A673 (cell line): ENCODE data around the gene STAT5B. TPM values are rescaled to one million over a fixed set of nuclear protein-coding genes. Genes with fewer than 3 reads are reported as not detected.
"Not testable (repeated sequence)": the region's sequence is repeated elsewhere in the genome, so short reads cannot be mapped to it uniquely, and the experiment has no call there.

Experiments used
- BruUV-seq: library from RNA; stranded (reverse); fragments of 400-500 nt; replicated peaks from 2 replicates; lab custom pipeline; 2021; lab: Mats Ljungman, UMichigan
- CTCF ChIA-PET: fragments of 300-600 bp; sonication (Branson Sonifier 250); formaldehyde crosslinking; loops from one replicate; lab custom pipeline; 2022; ENCODE audit warnings: antibody characterized with exemption; lab: Charles Lee
- POLR2A ChIA-PET: fragments of 300-600 bp; sonication (Branson Sonifier 250); formaldehyde crosslinking; loops from one replicate; lab custom pipeline; 2022; ENCODE audit warnings: antibody characterized with exemption; ENCODE audit not compliant: low non-redundant PET; lab: Charles Lee
- DNase-seq: peaks from one replicate; pipeline ENCODE4 v3.0.0-alpha.2; 2015; ENCODE audit warnings: low spot score
- H3K27ac ChIP-seq: fragments of 200-600 bp; sonication (generic); 2 replicates; pipeline ENCODE4 v1.5.1; 2016; ENCODE audit warnings: mixed run types, low read depth, mild to moderate bottlenecking, mixed read lengths, antibody characterized with exemption, low read length; ENCODE audit not compliant: poor library complexity, severe bottlenecking
- H3K27me3 ChIP-seq: fragments of 200-600 bp; sonication (generic); replicated peaks from 2 replicates; pipeline ENCODE4 v1.6.1; 2017; ENCODE audit warnings: mixed run types, low read depth, mild to moderate bottlenecking, mixed read lengths, antibody characterized with exemption, low read length; ENCODE audit not compliant: insufficient read depth, poor library complexity
- H3K36me3 ChIP-seq: fragments of 200-600 bp; sonication (generic); 2 replicates; pipeline ENCODE4 v1.6.1; 2016; ENCODE audit warnings: mixed run types, mild to moderate bottlenecking, mixed read lengths, antibody characterized with exemption, low read length; ENCODE audit not compliant: insufficient read depth, poor library complexity, severe bottlenecking
- H3K4me1 ChIP-seq: fragments of 200-600 bp; sonication (generic); 2 replicates; pipeline ENCODE4 v1.6.1; 2017; ENCODE audit warnings: mixed run types, mild to moderate bottlenecking, mixed read lengths, antibody characterized with exemption, low read length; ENCODE audit not compliant: insufficient read depth, poor library complexity, severe bottlenecking
- H3K4me3 ChIP-seq: fragments of 200-600 bp; sonication (generic); 2 replicates; pipeline ENCODE4 v1.5.1; 2016; ENCODE audit warnings: low read depth, mixed run types, mild to moderate bottlenecking, mixed read lengths, low read length; ENCODE audit not compliant: poor library complexity, severe bottlenecking
- H3K9me3 ChIP-seq: fragments of 200-600 bp; sonication (generic); 2 replicates; pipeline ENCODE4 v1.6.1; 2016; ENCODE audit warnings: mixed run types, low read depth, mild to moderate bottlenecking, mixed read lengths, antibody characterized with exemption, low read length; ENCODE audit not compliant: poor library complexity, severe bottlenecking
- EZH2 ChIP-seq: fragments of 200-600 bp; sonication (generic); IDR thresholded peaks from 2 replicates; pipeline ENCODE4 v1.6.1; 2017; ENCODE audit warnings: borderline replicate concordance, low read depth, mild to moderate bottlenecking, mixed read lengths, antibody characterized with exemption, low read length; ENCODE audit not compliant: poor library complexity, severe bottlenecking
- intact Hi-C: fragments of 100-400 bp; cut with micrococcal nuclease; formaldehyde crosslinking; loops from one replicate; pipeline ENCODE4 v1.10.0; 2022; ENCODE audit not compliant: unreplicated experiment
- total RNA-seq: library from RNA; stranded (reverse); gene quantifications from 2 replicates; pipeline ENCODE4 v1.2.3, GENCODE V29; 2021
- TF ChIP-seq, protein P1 (sequence below): fragments of 300-800, 200-600 bp; sonication (generic); conservative IDR thresholded peaks from 2 replicates; pipeline ENCODE4 v1.5.1; 2017; ENCODE audit warnings: low read depth, mild to moderate bottlenecking, antibody characterized with exemption, low read length, moderate library complexity, mixed read lengths

Gene STAT5B
- total RNA-seq, 1 experiment from 2014 or later, result 11.2 TPM

DNA sequence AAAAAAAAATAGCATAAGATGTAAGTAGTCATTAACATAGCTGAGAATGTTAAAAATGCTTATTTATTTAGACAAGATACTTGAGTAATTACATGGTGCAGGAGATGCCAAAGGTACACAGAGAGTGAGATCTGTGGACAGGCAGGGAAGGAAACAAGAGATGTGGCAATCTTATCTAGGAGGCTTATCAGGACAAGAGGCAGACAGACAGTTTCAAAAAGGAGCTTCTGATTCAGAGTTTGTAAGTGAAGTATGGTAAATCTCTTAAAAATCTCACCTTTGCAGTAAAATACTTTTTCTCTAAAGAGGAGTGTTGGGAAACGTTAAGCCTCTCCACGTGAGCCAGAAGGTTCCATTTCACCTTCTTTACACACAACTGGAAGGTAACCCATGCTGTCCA is 62.0 kb downstream of the STAT5B start:
- Histone ChIP-seq H3K4me3 (no peak overlapping the region), H3K4me1 (no peaks in the 10 kb centered on the region), H3K36me3 (no peaks in the 10 kb centered on the region), H3K9me3 (no peaks in the 10 kb centered on the region), H3K27ac (no peak overlapping the region), H3K27me3 (no peaks in the 10 kb centered on the region)
- TF ChIP-seq EZH2, result no peak
- TF ChIP-seq, protein P1, sequence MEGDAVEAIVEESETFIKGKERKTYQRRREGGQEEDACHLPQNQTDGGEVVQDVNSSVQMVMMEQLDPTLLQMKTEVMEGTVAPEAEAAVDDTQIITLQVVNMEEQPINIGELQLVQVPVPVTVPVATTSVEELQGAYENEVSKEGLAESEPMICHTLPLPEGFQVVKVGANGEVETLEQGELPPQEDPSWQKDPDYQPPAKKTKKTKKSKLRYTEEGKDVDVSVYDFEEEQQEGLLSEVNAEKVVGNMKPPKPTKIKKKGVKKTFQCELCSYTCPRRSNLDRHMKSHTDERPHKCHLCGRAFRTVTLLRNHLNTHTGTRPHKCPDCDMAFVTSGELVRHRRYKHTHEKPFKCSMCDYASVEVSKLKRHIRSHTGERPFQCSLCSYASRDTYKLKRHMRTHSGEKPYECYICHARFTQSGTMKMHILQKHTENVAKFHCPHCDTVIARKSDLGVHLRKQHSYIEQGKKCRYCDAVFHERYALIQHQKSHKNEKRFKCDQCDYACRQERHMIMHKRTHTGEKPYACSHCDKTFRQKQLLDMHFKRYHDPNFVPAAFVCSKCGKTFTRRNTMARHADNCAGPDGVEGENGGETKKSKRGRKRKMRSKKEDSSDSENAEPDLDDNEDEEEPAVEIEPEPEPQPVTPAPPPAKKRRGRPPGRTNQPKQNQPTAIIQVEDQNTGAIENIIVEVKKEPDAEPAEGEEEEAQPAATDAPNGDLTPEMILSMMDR, result no peak
- ChIA-PET CTCF (interaction anchor here (0.5 kb wide), 1 partner anchor 215 kb away, joined by 3 read pairs; no protein-coding TSS in a partner anchor), POLR2A (no interaction called here)
- no peak for DNase-seq
- intact Hi-C loops, result no loop called here
- no TSS peak for BruUV-seq

DNA sequence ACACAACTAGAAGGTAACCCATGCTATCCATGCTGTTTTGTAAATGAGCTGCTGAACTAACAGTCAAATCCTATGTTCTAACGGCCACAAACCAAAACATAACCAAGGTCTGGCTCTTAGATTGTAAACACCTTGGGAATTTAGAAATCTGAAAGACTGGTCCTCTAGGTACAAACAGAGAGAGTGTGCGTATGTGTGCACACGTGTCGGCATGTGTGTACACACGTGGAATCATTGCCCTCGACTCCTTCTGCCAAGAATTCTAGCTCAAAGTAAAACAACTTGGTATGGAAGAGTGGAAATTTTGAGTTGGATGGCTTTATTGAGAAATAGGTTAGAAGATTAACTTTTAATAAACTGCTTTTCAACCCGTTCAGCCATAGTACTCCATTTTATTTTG is 63.8 kb downstream of the STAT5B start:
- no peaks in the 10 kb centered on the region for H3K36me3 ChIP-seq
- H3K27me3 ChIP-seq, result no peaks in the 10 kb centered on the region
- no peak overlapping the region for H3K4me3 ChIP-seq
- ChIA-PET POLR2A (no interaction called here), CTCF (no interaction called here)
- no peaks in the 10 kb centered on the region for H3K9me3 ChIP-seq
- no peak for DNase-seq
- intact Hi-C loops, result no loop called here
- H3K27ac ChIP-seq, result no peak overlapping the region
- H3K4me1 ChIP-seq, result no peaks in the 10 kb centered on the region
- no TSS peak for BruUV-seq
- TF ChIP-seq, protein P1, result no peak
- no peak for TF ChIP-seq EZH2

DNA sequence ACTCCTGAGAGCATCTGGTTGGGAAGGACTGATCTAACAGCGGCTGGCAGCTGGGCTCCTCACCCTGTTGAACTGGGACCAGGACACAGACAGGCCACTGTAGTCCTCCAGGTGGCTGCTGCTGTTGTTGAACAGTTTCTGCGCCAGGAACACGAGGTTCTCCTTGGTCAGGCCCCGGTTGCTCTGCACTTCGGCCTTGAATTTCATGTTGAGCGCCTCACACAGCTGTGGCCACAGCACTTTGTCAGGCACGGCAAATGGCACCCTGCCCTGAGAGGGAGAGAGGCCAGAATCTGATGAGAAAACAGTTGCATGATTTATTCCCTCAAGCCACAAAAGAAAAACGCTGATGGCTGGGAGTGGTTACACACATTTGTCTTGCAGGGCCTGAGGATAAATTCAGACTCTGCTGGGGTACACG is 64.3 kb downstream of the STAT5B start:
- BruUV-seq, POLR2A ChIA-PET, DNase-seq, H3K9me3 ChIP-seq, intact Hi-C loops, H3K4me1 ChIP-seq, H3K27me3 ChIP-seq, H3K36me3 ChIP-seq, H3K4me3 ChIP-seq, CTCF ChIA-PET, H3K27ac ChIP-seq: not testable (repeated sequence)

DNA sequence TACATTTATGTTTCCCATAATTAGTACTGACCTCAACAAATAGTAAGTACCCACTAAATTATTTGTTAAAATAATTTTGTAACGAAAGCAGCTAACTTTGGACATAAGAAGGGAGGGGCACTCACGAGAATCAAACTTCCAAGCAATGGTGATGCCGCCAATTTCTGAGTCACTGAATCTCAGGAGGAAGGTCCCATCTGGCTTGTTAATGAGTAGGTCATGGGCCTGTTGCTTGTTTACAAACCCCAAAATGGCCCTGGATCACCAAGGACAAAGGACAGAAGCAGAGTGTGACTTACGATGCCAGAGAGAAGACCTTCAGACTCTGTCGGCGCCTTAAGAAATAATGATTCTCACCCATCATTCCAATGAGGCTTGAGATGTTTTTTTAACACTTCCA is 66.1 kb downstream of the STAT5B start:
- no peaks in the 10 kb centered on the region for H3K36me3 ChIP-seq

DNA sequence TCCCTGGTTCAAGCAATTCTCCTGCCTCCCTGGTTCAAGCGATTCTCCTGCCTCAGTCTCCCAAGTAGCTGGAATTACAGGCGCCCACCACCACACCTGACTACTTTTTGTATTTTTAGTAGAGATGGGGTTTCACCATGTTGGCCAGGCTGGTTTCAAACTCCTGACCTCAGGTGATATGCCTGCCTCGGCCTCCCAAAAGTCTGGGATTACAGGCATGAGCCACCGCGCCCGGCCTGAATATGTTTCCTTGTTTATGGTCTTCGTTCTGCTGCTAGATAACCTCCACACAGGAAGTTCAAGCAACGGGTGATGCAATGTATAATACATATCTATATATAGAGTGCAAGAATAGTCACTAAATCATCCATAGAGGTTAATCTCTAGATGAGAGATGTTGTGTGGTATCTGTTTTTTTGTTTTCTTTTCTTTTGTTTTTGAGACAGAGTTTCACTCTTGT is 70.0 kb downstream of the STAT5B start:
- CTCF ChIA-PET, H3K27me3 ChIP-seq, H3K4me1 ChIP-seq, intact Hi-C loops, DNase-seq, POLR2A ChIA-PET, H3K36me3 ChIP-seq, H3K9me3 ChIP-seq, H3K27ac ChIP-seq, BruUV-seq, H3K4me3 ChIP-seq: not testable (repeated sequence)

More for the DNA sequence above, 66.1 kb downstream of the STAT5B start:
- BruUV-seq, result no TSS peak
- DNase-seq, result no peak
- TF ChIP-seq EZH2, result no peak
- TF ChIP-seq, protein P1, result no peak
- Histone ChIP-seq H3K27ac (no peak overlapping the region), H3K9me3 (no peaks in the 10 kb centered on the region), H3K27me3 (no peaks in the 10 kb centered on the region), H3K4me1 (no peaks in the 10 kb centered on the region), H3K4me3 (no peak overlapping the region)
- intact Hi-C loops, result no loop called here
- CTCF ChIA-PET, result no interaction called here
- POLR2A ChIA-PET, result no interaction called here
